Kidney (tissue), 14 donors: Measurements from ENCODE around the gene KLHL25. TPM values are rescaled to one million over a fixed set of nuclear protein-coding genes. Genes with fewer than 3 reads are reported as not detected.

ENCODE experiments used
- DNase-seq, 5 donors: peaks; one replicate each; pipeline ENCODE4 v3.0.0-alpha.2; 2013 to 2020
- FAIRE-seq: peaks from 2 replicates; lab custom pipeline; 2012; peaks lifted over from hg19 to GRCh38; lab: Jason Lieb, UNC
- H3K27ac ChIP-seq, 2 donors: one replicate each; pipeline ENCODE4 v1.7.0; 2013; ENCODE audit warnings: low read depth in 2 of 2, low read length in 2 of 2, inconsistent platforms in 1 of 2
- H3K27me3 ChIP-seq: one replicate; pipeline ENCODE4 v1.7.1; 2013; ENCODE audit warnings: low read length, inconsistent platforms; ENCODE audit not compliant: control insufficient read depth, insufficient read depth
- H3K36me3 ChIP-seq, 3 donors: one replicate each; pipeline versions ENCODE4 v1.7.0 to v1.7.1; 2013; ENCODE audit warnings: low read length in 3 of 3, control low read depth in 1 of 3, inconsistent platforms in 1 of 3; ENCODE audit not compliant: insufficient read depth in 3 of 3, control insufficient read depth in 2 of 3
- H3K4me1 ChIP-seq, 3 donors: one replicate each; pipeline versions ENCODE4 v1.7.0 to v1.7.1; 2013; ENCODE audit warnings: low read length in 3 of 3, inconsistent platforms in 1 of 3, low read depth in 1 of 3; ENCODE audit not compliant: control insufficient read depth in 2 of 3, insufficient read depth in 2 of 3
- H3K4me3 ChIP-seq, 3 donors: one replicate each; pipeline versions ENCODE4 v1.7.0 to v1.8.1; 2013; ENCODE audit warnings: low read length in 3 of 3, control low read depth in 1 of 3, inconsistent platforms in 1 of 3
- H3K9ac ChIP-seq, 3 donors: one replicate each; pipeline versions ENCODE4 v1.7.0 to v1.7.1; 2013; ENCODE audit warnings: low read length in 3 of 3, control low read depth in 1 of 3, inconsistent platforms in 1 of 3
- H3K9me3 ChIP-seq, 3 donors: one replicate each; pipeline versions ENCODE4 v1.7.0 to v1.7.1; 2013; ENCODE audit warnings: low read length in 3 of 3, control low read depth in 1 of 3, inconsistent platforms in 1 of 3; ENCODE audit not compliant: control insufficient read depth in 2 of 3, insufficient read depth in 1 of 3
- intact Hi-C: fragments of 100-400 bp; cut with DNase I; formaldehyde crosslinking; loops from one replicate; pipeline ENCODE4 v1.11.1; 2022
- polyA plus RNA-seq: library from polyadenylated mRNA; stranded (reverse); fragments of 350-450 nt; fragmentation: Illumina TruSeq; extraction: RNeasy Lipid Tissue Mini Kit (QIAGEN cat#74804); gene quantifications from one replicate; pipeline ENCODE4 v1.2.3, GENCODE V29; 2014; ENCODE audit warnings: low read depth, low replicate concordance; ENCODE audit not compliant: insufficient read depth
- total RNA-seq: library from RNA; stranded (reverse); fragmentation: NEBNext Ultra II Directional; extraction: Animal tissue kit (Norgen Biotek cat#: 25700); gene quantifications from one replicate; pipeline ENCODE4 v1.2.1, GENCODE V29; 2021
- TF ChIP-seq, protein P1 (sequence below): IDR thresholded peaks from 3 replicates; pipeline ENCODE4 v1.5.1; 2012; ENCODE audit warnings: mild to moderate bottlenecking, moderate library complexity, borderline replicate concordance; ENCODE audit not compliant: insufficient read depth; ENCODE audit errors: extremely low read depth
- donor health status: control.
- donor health status: control.
- donor health status: control.
- donor health status: control.
- donor health status: control.
- donor health status: DM: yes; HTN: yes; CAD: no.
- donor health status: Normal renal cell carcinoma (clear cell type).

Gene KLHL25
- total and polyA plus RNA-seq, 2 donors from 2014 or later: 5.3 to 8.4 TPM

DNA sequence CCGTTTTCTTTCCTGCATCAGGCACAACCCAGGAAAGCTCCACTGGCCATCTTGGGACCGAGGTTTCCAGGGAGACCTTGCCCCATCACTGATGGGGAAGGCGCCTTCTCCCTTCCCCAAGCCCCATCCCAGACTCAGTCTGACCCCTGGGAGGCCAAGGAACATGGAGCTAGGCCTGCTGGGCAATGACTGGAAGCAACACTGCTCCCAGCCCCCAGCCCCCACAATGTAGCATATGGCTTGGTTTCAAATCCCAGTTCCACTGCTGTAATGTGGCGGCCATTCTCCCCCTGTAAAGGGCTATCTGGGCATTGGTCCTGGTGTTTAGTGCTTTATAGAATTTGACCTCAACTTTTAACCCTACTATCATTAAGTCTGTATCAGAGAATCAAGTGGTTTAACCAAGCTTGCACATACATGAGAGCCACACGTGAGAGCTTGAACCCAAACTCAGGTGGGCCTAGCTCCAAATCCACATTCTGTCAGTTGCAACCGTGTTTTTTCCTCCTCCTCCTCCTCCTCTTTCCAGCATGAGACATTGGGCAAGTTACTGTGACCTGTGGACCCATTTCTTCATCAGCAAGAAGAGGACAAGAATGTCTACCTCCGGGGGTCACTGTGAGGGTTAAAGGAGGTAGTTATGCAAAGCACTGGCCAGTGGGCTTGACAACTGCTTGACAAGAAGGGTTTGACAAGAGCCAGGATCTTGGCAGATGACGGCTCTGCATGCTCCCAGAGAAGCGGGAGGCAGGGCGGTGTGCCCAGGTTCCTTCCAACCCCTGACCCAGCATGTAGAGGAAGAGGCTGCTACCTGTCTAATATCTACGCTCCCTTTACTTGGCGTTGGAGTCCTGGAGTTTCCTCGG, 37.4 kb downstream of the KLHL25 start:
- Histone ChIP-seq H3K27ac (no peak overlapping the region), H3K4me1 (peaks cover 0 to 10% (median 7%) of the 10 kb centered on the region in 3 donors), H3K4me3 (no peak overlapping the region), H3K36me3 (peaks cover 0 to 4% (median 0%) of the 10 kb centered on the region in 3 donors), H3K9me3 (no peaks in the 10 kb centered on the region), H3K9ac (no peak overlapping the region), H3K27me3 (no peaks in the 10 kb centered on the region)
- FAIRE-seq: no peak
- intact Hi-C loops: no loop called here
- DNase-seq: peak in 2 of 5 donors; percentile 27 to 51
- TF ChIP-seq, protein P1, sequence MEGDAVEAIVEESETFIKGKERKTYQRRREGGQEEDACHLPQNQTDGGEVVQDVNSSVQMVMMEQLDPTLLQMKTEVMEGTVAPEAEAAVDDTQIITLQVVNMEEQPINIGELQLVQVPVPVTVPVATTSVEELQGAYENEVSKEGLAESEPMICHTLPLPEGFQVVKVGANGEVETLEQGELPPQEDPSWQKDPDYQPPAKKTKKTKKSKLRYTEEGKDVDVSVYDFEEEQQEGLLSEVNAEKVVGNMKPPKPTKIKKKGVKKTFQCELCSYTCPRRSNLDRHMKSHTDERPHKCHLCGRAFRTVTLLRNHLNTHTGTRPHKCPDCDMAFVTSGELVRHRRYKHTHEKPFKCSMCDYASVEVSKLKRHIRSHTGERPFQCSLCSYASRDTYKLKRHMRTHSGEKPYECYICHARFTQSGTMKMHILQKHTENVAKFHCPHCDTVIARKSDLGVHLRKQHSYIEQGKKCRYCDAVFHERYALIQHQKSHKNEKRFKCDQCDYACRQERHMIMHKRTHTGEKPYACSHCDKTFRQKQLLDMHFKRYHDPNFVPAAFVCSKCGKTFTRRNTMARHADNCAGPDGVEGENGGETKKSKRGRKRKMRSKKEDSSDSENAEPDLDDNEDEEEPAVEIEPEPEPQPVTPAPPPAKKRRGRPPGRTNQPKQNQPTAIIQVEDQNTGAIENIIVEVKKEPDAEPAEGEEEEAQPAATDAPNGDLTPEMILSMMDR: no peak

DNA sequence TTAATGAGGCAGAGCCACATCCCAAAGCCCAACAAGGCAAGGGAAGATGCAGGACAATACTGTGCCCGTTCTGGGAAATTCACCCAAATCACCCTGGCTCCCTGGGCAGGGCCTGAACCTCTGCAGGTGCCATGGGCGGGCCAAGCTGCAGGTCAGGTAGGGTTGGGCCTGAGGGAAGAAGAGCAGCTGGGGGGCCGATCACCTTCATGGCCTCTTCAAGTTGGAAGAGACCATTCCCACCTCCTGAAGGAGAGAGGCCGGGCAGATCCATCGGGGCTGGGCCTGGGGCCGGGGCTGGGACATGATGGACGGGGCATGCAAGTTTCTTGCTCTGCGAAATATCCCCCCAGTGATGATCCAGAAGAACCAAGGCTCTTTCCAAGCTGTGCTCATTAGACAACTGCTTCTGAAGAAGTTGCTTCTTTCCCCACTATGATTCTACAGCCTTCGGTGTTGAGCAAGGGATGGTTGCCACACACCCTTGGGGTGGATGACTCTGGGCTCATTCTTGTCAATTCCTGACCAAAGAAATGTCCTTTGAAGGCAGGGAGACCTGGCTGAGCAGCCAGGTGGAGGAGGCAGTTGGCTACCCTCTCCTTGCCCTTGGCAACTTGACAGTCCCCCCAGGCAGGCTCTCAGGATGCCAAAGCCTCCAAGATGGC, 38.2 kb downstream of the KLHL25 start:
- no peak overlapping the region for H3K4me3 ChIP-seq
- peaks cover 0 to 4% (median 0%) of the 10 kb centered on the region in 3 donors for H3K36me3 ChIP-seq
- no peak overlapping the region for H3K9ac ChIP-seq
- no peaks in the 10 kb centered on the region for H3K9me3 ChIP-seq
- no peaks in the 10 kb centered on the region for H3K27me3 ChIP-seq
- no peak overlapping the region for H3K27ac ChIP-seq
- peaks cover 0 to 10% (median 8%) of the 10 kb centered on the region in 3 donors for H3K4me1 ChIP-seq
- DNase-seq: peak in 2 of 5 donors; percentile 24 to 51
- no peak for FAIRE-seq
- intact Hi-C loops: no loop called here
- TF ChIP-seq, protein P1: no peak

DNA sequence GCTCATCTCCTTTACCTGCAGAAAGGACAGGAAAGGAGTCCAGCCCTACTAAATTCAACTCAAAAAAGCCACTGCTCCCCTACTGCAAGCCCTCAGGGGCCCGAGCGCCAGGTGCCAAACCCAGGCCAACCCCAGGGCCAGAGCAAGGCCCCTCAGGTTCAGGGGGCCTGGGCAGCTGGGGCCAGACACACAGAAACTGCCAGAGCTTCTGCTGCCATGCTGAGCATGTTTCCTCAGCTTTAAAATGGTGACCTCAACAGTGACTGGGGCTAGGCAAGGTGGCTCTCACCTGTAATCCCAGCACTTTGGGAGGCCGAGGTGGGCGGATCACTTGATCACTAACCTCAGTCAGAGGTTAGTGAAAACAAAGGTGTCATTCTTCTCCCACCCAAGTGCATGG, 38.8 kb downstream of the KLHL25 start:
- FAIRE-seq: no peak
- no peak overlapping the region for H3K4me3 ChIP-seq
- no peak overlapping the region for H3K27ac ChIP-seq
- intact Hi-C loops: no loop called here
- TF ChIP-seq, protein P1: no peak
- H3K4me1 ChIP-seq: peaks cover 0 to 11% (median 8%) of the 10 kb centered on the region in 3 donors
- H3K27me3 ChIP-seq: no peaks in the 10 kb centered on the region
- no peaks in the 10 kb centered on the region for H3K9me3 ChIP-seq
- H3K9ac ChIP-seq: no peak overlapping the region
- DNase-seq: peak in 1 of 5 donors; percentile 39
- H3K36me3 ChIP-seq: peaks cover 0 to 4% (median 0%) of the 10 kb centered on the region in 3 donors
